CD4-positive, alpha-beta memory T cell (primary cell): Measurements from ENCODE around the gene CNR2. TPM values are rescaled to one million over a fixed set of nuclear protein-coding genes. Genes with fewer than 3 reads are reported as not detected.

Source experiments
- CTCF ChIA-PET: fragments of 350-600 bp; sonication (Branson Sonifier 250); formaldehyde crosslinking; loops from one replicate; lab custom pipeline; 2021; ENCODE audit warnings: inconsistent platforms; ENCODE audit not compliant: partially characterized antibody; lab: Charles Lee
- POLR2A ChIA-PET: fragments of 350-600 bp; sonication (Branson Sonifier 250); formaldehyde crosslinking; loops from one replicate; lab custom pipeline; 2021; ENCODE audit not compliant: partially characterized antibody; lab: Charles Lee
- DNase-seq, 5 donors: peaks; one replicate each; pipeline versions ENCODE4 v3.0.0 to v3.0.0-alpha.2; 2020 to 2022; ENCODE audit warnings: mixed read lengths in 1 of 5
- H3K27ac ChIP-seq: one replicate; pipeline ENCODE4 v1.7.0; 2013; ENCODE audit warnings: low read depth, low read length
- H3K27me3 ChIP-seq: 2 replicates; pipeline ENCODE4 v1.7.0; 2013; ENCODE audit warnings: mild to moderate bottlenecking, low read length, moderate library complexity; ENCODE audit not compliant: insufficient read depth
- H3K36me3 ChIP-seq: 2 replicates; pipeline ENCODE4 v1.7.0; 2013; ENCODE audit warnings: mild to moderate bottlenecking, low read length, moderate library complexity; ENCODE audit not compliant: insufficient read depth
- H3K4me1 ChIP-seq: 2 replicates; pipeline ENCODE4 v1.7.0; 2013; ENCODE audit warnings: mild to moderate bottlenecking, low read length, moderate library complexity; ENCODE audit not compliant: insufficient read depth
- H3K4me3 ChIP-seq, 2 donors: one replicate each; pipeline ENCODE4 v1.7.0; 2013; ENCODE audit warnings: low read length in 2 of 2, mild to moderate bottlenecking in 1 of 2
- H3K9me3 ChIP-seq, 2 donors: one replicate each; pipeline ENCODE4 v1.7.0; 2013; ENCODE audit warnings: low read length in 2 of 2, control low read depth in 1 of 2; ENCODE audit not compliant: control insufficient read depth in 1 of 2
- H3K27ac Mint-ChIP-seq, 7 donors: one replicate each; pipeline ENCODE4 v1.8.0; 2020 to 2021; ENCODE audit warnings: mixed read lengths in 7 of 7, mild to moderate bottlenecking in 6 of 7, inconsistent platforms in 3 of 7, moderate library complexity in 3 of 7
- H3K27me3 Mint-ChIP-seq, 2 donors: one replicate each; pipeline ENCODE4 v1.8.0; 2020 to 2021; ENCODE audit warnings: mixed read lengths in 2 of 2
- H3K36me3 Mint-ChIP-seq, 2 donors: one replicate each; pipeline ENCODE4 v1.8.0; 2020 to 2021; ENCODE audit warnings: mixed read lengths in 2 of 2, inconsistent platforms in 1 of 2, mild to moderate bottlenecking in 1 of 2
- H3K4me1 Mint-ChIP-seq, 4 donors: one replicate each; pipeline ENCODE4 v1.8.0; 2020 to 2021; ENCODE audit warnings: mixed read lengths in 4 of 4, mild to moderate bottlenecking in 1 of 4
- H3K4me3 Mint-ChIP-seq, 8 donors: one replicate each; pipeline ENCODE4 v1.8.0; 2020 to 2021; ENCODE audit warnings: mixed read lengths in 8 of 8, mild to moderate bottlenecking in 7 of 8, moderate library complexity in 6 of 8, inconsistent platforms in 3 of 8
- H3K9me3 Mint-ChIP-seq, 8 donors: one replicate each; pipeline ENCODE4 v1.8.0; 2020 to 2021; ENCODE audit warnings: mixed read lengths in 8 of 8, mild to moderate bottlenecking in 5 of 8, inconsistent platforms in 3 of 8, moderate library complexity in 1 of 8
- intact Hi-C: fragments of 100-400 bp; cut with micrococcal nuclease; formaldehyde crosslinking; loops from one replicate; pipeline ENCODE4 v1.15.1; 2023
- polyA plus RNA-seq, 2 donors: library from polyadenylated mRNA; unstranded; fragments of 300-500 nt; fragmentation: Illumina TruSeq; gene quantifications; one replicate each; pipeline ENCODE4 v1.2.3, GENCODE V29; 2021
- total RNA-seq, 2 experiments: library from RNA; stranded (reverse); gene quantifications; one replicate each; pipeline ENCODE4 v1.2.3, GENCODE V29; 2021

The CNR2 gene
- total and polyA plus RNA-seq, 4 experiments from 2014 or later: 0.36 TPM; not detected in 3

- DNase-seq: no peak
- H3K36me3 ChIP-seq: no peaks in the 10 kb centered on the region
- Mint-ChIP-seq H3K4me1 (no peaks in the 10 kb centered on the region), H3K27ac (no peak overlapping the region), H3K9me3 (no peaks in the 10 kb centered on the region), H3K27me3 (no peaks in the 10 kb centered on the region), H3K4me3 (no peak overlapping the region), H3K36me3 (no peaks in the 10 kb centered on the region)
- no peaks in the 10 kb centered on the region for H3K9me3 ChIP-seq
- ChIA-PET POLR2A (no interaction called here), CTCF (no interaction called here)
- intact Hi-C loops: no loop called here
- H3K4me1 ChIP-seq: no peaks in the 10 kb centered on the region
- no peak overlapping the region for H3K27ac ChIP-seq
- H3K27me3 ChIP-seq: no peaks in the 10 kb centered on the region
- no peak overlapping the region for H3K4me3 ChIP-seq
Observed at GRCh38 chr1:23889074-23889473, 24.1 kb downstream of the CNR2 start.

DNA sequence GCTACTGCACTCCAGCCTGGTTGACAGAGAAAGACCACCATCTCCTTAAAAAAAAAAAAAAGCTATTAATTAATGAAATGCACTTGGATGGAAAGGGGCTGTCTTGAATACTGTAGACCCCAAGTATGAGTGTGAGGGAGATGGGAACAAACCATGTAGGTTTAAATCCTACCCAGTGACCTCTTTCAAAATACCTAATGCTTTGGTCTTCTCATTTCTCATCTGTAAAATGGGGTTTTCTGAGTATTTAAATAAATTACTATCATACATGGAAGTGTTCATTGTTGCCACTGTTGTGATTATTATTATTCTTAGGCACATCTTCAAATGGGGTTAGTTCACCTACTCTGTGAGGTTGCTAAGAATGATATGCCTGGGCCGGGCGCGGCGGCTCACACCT lies 27.9 kb downstream of the CNR2 start:
- intact Hi-C loops: no loop called here

DNA sequence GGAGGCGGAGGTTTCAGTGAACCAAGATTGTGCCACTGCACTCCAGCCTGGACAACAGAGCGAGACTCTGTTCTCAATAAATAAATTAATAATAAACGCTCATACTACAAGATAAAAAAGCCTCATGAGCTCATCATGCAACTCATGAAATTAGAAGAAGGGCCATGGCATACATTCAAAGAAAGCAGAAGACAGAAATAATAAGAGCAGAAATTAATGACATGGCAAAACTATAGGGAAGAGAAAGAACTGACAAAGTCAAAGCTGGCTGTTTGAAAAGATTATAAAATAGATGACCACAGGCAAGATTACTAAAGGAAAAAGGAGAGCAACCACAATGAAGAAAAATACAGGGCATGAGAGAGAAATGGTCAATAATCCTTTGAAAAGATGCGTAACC lies 30.4 kb downstream of the CNR2 start:
- H3K4me1 ChIP-seq: no peaks in the 10 kb centered on the region
- CTCF ChIA-PET: interaction anchor here (1.1 kb wide), 1 partner anchor 72 kb away, joined by 3 read pairs; no protein-coding TSS in a partner anchor
- peaks cover 2 to 7% of the 10 kb centered on the region in 2 donors for H3K36me3 Mint-ChIP-seq
- no peaks in the 10 kb centered on the region for H3K27me3 Mint-ChIP-seq
- H3K36me3 ChIP-seq: no peaks in the 10 kb centered on the region
- H3K4me1 Mint-ChIP-seq: no peaks in the 10 kb centered on the region
- intact Hi-C loops: no loop called here
- no peak overlapping the region for H3K27ac Mint-ChIP-seq
- no peak overlapping the region for H3K4me3 Mint-ChIP-seq
- no peak overlapping the region for H3K27ac ChIP-seq
- H3K4me3 ChIP-seq: no peak overlapping the region
- POLR2A ChIA-PET: interaction anchor here (0.7 kb wide), 1 partner anchor 111 kb away, joined by 3 read pairs; no protein-coding TSS in a partner anchor
- no peaks in the 10 kb centered on the region for H3K27me3 ChIP-seq
- no peak for DNase-seq
- H3K9me3 ChIP-seq: peaks cover 0 to 17% of the 10 kb centered on the region in 2 donors
- peaks cover 0 to 22% (median 19%) of the 10 kb centered on the region in 8 donors for H3K9me3 Mint-ChIP-seq

More for the DNA sequence above, 27.9 kb downstream of the CNR2 start:
- Mint-ChIP-seq H3K9me3 (peaks cover 0 to 1% (median 0%) of the 10 kb centered on the region in 8 donors), H3K27ac (no peak overlapping the region), H3K4me1 (no peaks in the 10 kb centered on the region), H3K27me3 (no peaks in the 10 kb centered on the region), H3K4me3 (no peak overlapping the region), H3K36me3 (no peaks in the 10 kb centered on the region)
- CTCF ChIA-PET: no interaction called here
- Histone ChIP-seq H3K9me3 (no peaks in the 10 kb centered on the region), H3K27me3 (no peaks in the 10 kb centered on the region), H3K4me3 (no peak overlapping the region), H3K36me3 (no peaks in the 10 kb centered on the region), H3K4me1 (no peaks in the 10 kb centered on the region), H3K27ac (no peak overlapping the region)
- no peak for DNase-seq
- POLR2A ChIA-PET: no interaction called here

- H3K4me1 ChIP-seq: no peaks in the 10 kb centered on the region
- CTCF ChIA-PET: interaction anchor here (1.0 kb wide), 1 partner anchor 69 kb away, joined by 4 read pairs; no protein-coding TSS in a partner anchor
- no peak overlapping the region for H3K27ac Mint-ChIP-seq
Observed at GRCh38 chr1:23879809-23880208, 33.4 kb downstream of the CNR2 start.

DNA sequence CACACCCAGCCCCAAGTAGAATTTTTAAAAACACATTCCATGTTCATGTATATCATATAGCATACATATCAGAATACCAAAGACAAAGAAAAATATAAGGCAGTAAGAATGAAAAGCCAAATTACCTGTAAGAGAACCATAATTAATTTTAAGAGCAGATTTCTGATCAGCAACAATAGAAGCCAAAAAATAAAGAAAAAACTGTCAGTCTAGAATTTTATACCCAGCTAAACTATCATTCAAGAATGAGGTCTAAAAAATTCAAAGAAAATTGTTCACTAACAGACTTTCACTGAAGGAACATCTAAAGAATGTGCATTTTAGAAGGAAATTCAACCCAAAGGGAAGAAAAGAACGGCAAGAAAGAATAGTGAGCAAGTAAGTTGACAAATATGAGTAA lies 34.5 kb downstream of the CNR2 start:
- Histone ChIP-seq H3K27me3 (no peaks in the 10 kb centered on the region), H3K36me3 (no peaks in the 10 kb centered on the region), H3K9me3 (peaks cover 0 to 17% of the 10 kb centered on the region in 2 donors), H3K27ac (no peak overlapping the region), H3K4me3 (no peak overlapping the region), H3K4me1 (no peaks in the 10 kb centered on the region)
- Mint-ChIP-seq H3K36me3 (peaks cover 6 to 15% of the 10 kb centered on the region in 2 donors), H3K27me3 (peaks cover 0 to 2% of the 10 kb centered on the region in 2 donors), H3K9me3 (peaks cover 0 to 38% (median 27%) of the 10 kb centered on the region in 8 donors), H3K4me1 (no peaks in the 10 kb centered on the region), H3K27ac (no peak overlapping the region), H3K4me3 (no peak overlapping the region)
- CTCF ChIA-PET: interaction anchor here (1.9 kb wide), 1 partner anchor 10 kb away, joined by 4 read pairs; no protein-coding TSS in a partner anchor
- intact Hi-C loops: no loop called here
- DNase-seq: no peak
- POLR2A ChIA-PET: no interaction called here

More at GRCh38 chr1:23879809-23880208, 33.4 kb downstream of the CNR2 start:
- Mint-ChIP-seq H3K27me3 (peaks cover 0 to 2% of the 10 kb centered on the region in 2 donors), H3K4me1 (no peaks in the 10 kb centered on the region), H3K9me3 (peaks cover 0 to 38% (median 27%) of the 10 kb centered on the region in 8 donors), H3K36me3 (peaks cover 6 to 15% of the 10 kb centered on the region in 2 donors), H3K4me3 (no peak overlapping the region)
- intact Hi-C loops: no loop called here
- Histone ChIP-seq H3K27me3 (no peaks in the 10 kb centered on the region), H3K9me3 (peaks cover 0 to 17% of the 10 kb centered on the region in 2 donors), H3K27ac (no peak overlapping the region), H3K4me3 (no peak overlapping the region), H3K36me3 (no peaks in the 10 kb centered on the region)
- no peak for DNase-seq
- POLR2A ChIA-PET: no interaction called here

DNA sequence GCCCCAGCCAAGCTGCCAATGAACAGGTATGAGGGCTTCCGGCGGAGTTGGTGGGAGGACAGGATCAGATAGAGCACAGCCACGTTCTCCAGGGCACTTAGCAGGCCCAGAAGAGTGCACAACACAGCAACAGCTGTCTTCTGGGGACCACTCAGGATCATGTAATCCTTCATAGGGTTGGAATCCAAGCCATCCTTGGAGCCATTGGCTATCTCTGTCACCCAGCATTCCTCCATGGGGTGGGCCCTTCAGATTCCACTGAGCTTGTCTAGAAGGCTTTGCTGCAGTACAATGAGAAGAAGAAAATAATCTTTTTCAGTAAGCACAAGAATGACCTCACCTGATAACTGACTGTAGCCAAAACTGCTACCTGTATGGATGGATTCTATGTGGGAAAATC lies 37.8 kb downstream of the CNR2 start:
- H3K4me1 Mint-ChIP-seq: no peaks in the 10 kb centered on the region
- Histone ChIP-seq H3K27me3 (no peaks in the 10 kb centered on the region), H3K9me3 (peaks cover 0 to 17% of the 10 kb centered on the region in 2 donors), H3K27ac (no peak overlapping the region), H3K36me3 (no peaks in the 10 kb centered on the region), H3K4me3 (no peak overlapping the region), H3K4me1 (no peaks in the 10 kb centered on the region)
- peaks cover 0 to 2% of the 10 kb centered on the region in 2 donors for H3K27me3 Mint-ChIP-seq
- H3K27ac Mint-ChIP-seq: no peak overlapping the region
- H3K36me3 Mint-ChIP-seq: peaks cover 6 to 15% of the 10 kb centered on the region in 2 donors
- H3K9me3 Mint-ChIP-seq: peaks cover 0 to 38% (median 28%) of the 10 kb centered on the region in 8 donors
- H3K4me3 Mint-ChIP-seq: no peak overlapping the region
- POLR2A ChIA-PET: no interaction called here
- no peak for DNase-seq
- CTCF ChIA-PET: no interaction called here
- intact Hi-C loops: no loop called here

GRCh38 chr1:23872421-23872820 lies 40.7 kb downstream of the CNR2 start:
- ChIA-PET CTCF (interaction anchor here (1.4 to 5.5 kb wide), 2 partner anchors 16 to 62 kb away, joined by 3 to 36 read pairs; no protein-coding TSS in a partner anchor), POLR2A (no interaction called here)
- Histone ChIP-seq H3K4me3 (no peak overlapping the region), H3K27ac (no peak overlapping the region), H3K9me3 (no peaks in the 10 kb centered on the region), H3K36me3 (no peaks in the 10 kb centered on the region), H3K4me1 (peaks cover 11% of the 10 kb centered on the region), H3K27me3 (no peaks in the 10 kb centered on the region)
- intact Hi-C loops: no loop called here
- no peak overlapping the region for H3K27ac Mint-ChIP-seq
- peaks cover 5 to 7% of the 10 kb centered on the region in 2 donors for H3K36me3 Mint-ChIP-seq
- peaks cover 0 to 13% (median 6%) of the 10 kb centered on the region in 8 donors for H3K9me3 Mint-ChIP-seq
- peaks cover 0 to 2% of the 10 kb centered on the region in 2 donors for H3K27me3 Mint-ChIP-seq
- H3K4me1 Mint-ChIP-seq: peaks cover 7 to 12% (median 10%) of the 10 kb centered on the region in 4 donors
- DNase-seq: no peak
- H3K4me3 Mint-ChIP-seq: no peak overlapping the region
